ENCODE results near the gene DLST.

The DLST gene

GRCh38 chr14:74897642-74898041 is 15.9 kb downstream of the DLST start:
- DNase-seq = no peak

- no peak for DNase-seq
These were observed 16.4 kb downstream of the DLST start for GRCh38 chr14:74898083-74898482.

GRCh38 chr14:74898694-74899093 is 17.0 kb downstream of the DLST start:
- DNase-seq = no peak

GRCh38 chr14:74902941-74903705 is 21.4 kb downstream of the DLST start:
- DNase-seq = no peak

GRCh38 chr14:74904635-74905503 is 23.2 kb downstream of the DLST start:
- DNase-seq = no peak

- DNase-seq = peak; percentile 56
These were observed 24.0 kb downstream of the DLST start for GRCh38 chr14:74905595-74906142.

GRCh38 chr14:74906925-74907521 is 25.3 kb downstream of the DLST start:
- DNase-seq = no peak

- DNase-seq = no peak
These were observed 26.0 kb downstream of the DLST start for GRCh38 chr14:74907744-74908143.

- no peak for DNase-seq
These were observed 27.2 kb downstream of the DLST start for GRCh38 chr14:74908861-74909341.

- DNase-seq = no peak
These were observed 27.8 kb downstream of the DLST start for GRCh38 chr14:74909501-74909900.

- DNase-seq = no peak
These were observed 28.2 kb downstream of the DLST start for GRCh38 chr14:74909911-74910310.

- DNase-seq = no peak
These were observed 28.8 kb downstream of the DLST start for GRCh38 chr14:74910556-74910955.

GRCh38 chr14:74911221-74911620 is 29.5 kb downstream of the DLST start:
- no peak for DNase-seq

- no peak for DNase-seq
These were observed 30.0 kb downstream of the DLST start for GRCh38 chr14:74911704-74912103.

- DNase-seq = no peak
These were observed 30.4 kb downstream of the DLST start for GRCh38 chr14:74912111-74912510.

GRCh38 chr14:74912801-74913200 is 31.1 kb downstream of the DLST start:
- no peak for DNase-seq

GRCh38 chr14:74913393-74913910 is 31.7 kb downstream of the DLST start:
- no peak for DNase-seq

GRCh38 chr14:74913986-74914573 is 32.4 kb downstream of the DLST start:
- DNase-seq = peak; percentile 49

- no peak for DNase-seq
These were observed 33.7 kb downstream of the DLST start for GRCh38 chr14:74915426-74915825.

GRCh38 chr14:74915826-74916225 is 34.1 kb downstream of the DLST start:
- DNase-seq = no peak

- DNase-seq = no peak
These were observed 35.4 kb downstream of the DLST start for GRCh38 chr14:74917178-74917543.

- DNase-seq = no peak
These were observed 35.9 kb downstream of the DLST start for GRCh38 chr14:74917646-74918081.

- DNase-seq = no peak
These were observed 36.7 kb downstream of the DLST start for GRCh38 chr14:74918380-74918779.

Measured in inflammatory macrophage treated with lipopolysaccharide for 4 hours (primary cell).